Loucy (cell line): Measurements from ENCODE around the gene TXLNB.

Experiments used
- CTCF ChIP-seq: fragments of 200-600 bp; sonication (generic); conservative IDR thresholded peaks from 2 replicates; pipeline ENCODE4 v1.5.1; 2014; ENCODE audit warnings: mild to moderate bottlenecking, antibody characterized with exemption, low read length
- EZH2phosphoT487 ChIP-seq: fragments of 200-600 bp; IDR thresholded peaks from 2 replicates; pipeline ENCODE4 v1.6.1; 2018; ENCODE audit warnings: antibody characterized with exemption, mild to moderate bottlenecking, moderate library complexity, borderline replicate concordance

- TF ChIP-seq CTCF (no peak), EZH2phosphoT487 (no peak)
Measured at GRCh38 chr6:139288496-139289040, 3.2 kb downstream of the TXLNB start.
